ENCODE measurements around the gene WIF1. TPM values are rescaled to one million over a fixed set of nuclear protein-coding genes. Genes with fewer than 3 reads are reported as not detected.

WIF1 gene, protein sequence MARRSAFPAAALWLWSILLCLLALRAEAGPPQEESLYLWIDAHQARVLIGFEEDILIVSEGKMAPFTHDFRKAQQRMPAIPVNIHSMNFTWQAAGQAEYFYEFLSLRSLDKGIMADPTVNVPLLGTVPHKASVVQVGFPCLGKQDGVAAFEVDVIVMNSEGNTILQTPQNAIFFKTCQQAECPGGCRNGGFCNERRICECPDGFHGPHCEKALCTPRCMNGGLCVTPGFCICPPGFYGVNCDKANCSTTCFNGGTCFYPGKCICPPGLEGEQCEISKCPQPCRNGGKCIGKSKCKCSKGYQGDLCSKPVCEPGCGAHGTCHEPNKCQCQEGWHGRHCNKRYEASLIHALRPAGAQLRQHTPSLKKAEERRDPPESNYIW
- total RNA-seq, result not detected
- not detected for total RNA-seq (2013)

DNA sequence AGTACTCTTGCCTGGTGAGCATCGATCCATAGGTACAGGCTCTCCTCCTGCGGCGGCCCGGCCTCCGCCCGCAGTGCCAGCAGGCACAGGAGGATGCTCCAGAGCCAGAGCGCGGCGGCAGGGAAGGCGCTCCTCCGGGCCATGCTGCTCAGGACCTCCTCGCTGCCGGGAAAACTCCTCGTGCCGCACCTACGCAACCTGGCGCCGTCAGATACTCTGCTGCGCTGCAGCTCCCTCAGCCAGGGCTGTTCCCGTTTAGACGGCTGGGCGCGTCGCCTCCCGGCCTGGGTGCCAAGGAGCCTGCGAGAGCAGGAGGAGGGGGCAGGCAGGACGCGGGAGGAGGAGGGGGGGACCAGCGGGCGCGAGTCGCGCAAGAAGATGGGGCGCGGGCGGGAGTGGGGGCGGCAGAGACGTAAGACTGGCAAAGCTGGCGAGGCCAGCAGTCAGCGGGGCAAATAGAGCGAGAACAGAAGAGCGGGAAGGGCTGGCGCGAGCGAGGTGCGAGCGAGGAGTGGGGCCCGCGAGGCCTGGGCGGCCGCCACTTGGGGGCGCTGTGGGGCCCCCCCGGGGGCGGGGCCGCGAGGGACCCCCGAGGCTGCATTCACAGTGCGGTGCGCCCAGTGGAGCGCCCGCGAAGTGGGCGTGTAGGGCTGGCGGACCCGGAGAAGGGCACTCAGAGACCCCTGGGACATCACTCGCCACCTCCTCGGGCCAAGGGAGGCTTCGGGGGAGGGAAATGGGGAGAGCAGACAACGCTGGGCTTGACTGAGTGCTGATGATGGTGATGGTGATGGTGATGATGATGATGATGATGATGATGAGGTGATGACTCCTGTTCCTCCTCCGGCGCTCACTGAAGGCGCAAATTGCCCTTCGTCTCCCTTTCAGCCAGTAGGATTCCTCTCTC is at the start of gene WIF1:
Gene WIF1 (minus strand): TSS at position 257 of the 907 bp plus-strand sequence. CDS start 114 bp downstream, at position 143.
- DNase-seq, result peak in 1 of 2 donors; percentile 23
- TF ChIP-seq, protein P1, sequence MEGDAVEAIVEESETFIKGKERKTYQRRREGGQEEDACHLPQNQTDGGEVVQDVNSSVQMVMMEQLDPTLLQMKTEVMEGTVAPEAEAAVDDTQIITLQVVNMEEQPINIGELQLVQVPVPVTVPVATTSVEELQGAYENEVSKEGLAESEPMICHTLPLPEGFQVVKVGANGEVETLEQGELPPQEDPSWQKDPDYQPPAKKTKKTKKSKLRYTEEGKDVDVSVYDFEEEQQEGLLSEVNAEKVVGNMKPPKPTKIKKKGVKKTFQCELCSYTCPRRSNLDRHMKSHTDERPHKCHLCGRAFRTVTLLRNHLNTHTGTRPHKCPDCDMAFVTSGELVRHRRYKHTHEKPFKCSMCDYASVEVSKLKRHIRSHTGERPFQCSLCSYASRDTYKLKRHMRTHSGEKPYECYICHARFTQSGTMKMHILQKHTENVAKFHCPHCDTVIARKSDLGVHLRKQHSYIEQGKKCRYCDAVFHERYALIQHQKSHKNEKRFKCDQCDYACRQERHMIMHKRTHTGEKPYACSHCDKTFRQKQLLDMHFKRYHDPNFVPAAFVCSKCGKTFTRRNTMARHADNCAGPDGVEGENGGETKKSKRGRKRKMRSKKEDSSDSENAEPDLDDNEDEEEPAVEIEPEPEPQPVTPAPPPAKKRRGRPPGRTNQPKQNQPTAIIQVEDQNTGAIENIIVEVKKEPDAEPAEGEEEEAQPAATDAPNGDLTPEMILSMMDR (IDR thresholded peaks at IDR 0.05), result peak; percentile 32
- Mint-ChIP-seq H3K4me1 (peaks cover 7 to 9% of the 10 kb centered on the region in 2 donors), H3K36me3 (no peaks in the 10 kb centered on the region), H3K9me3 (no peaks in the 10 kb centered on the region), H3K4me3 (peak within 1 kb of the TSS; percentile 62), H3K27ac (no peak within 1 kb of the TSS), H3K27me3 (ENCODE audit: low read depth in 2 of 2) (peaks cover 35 to 40% of the 10 kb centered on the region in 2 donors)
- Histone ChIP-seq H3K9me3 (ENCODE audit: control insufficient read depth, insufficient read depth, low read length) (no peaks in the 10 kb centered on the region), H3K4me1 (ENCODE audit: control insufficient read depth, insufficient read depth, low read length) (peaks cover 8% of the 10 kb centered on the region), H3K27ac (ENCODE audit: low read length) (no peak within 1 kb of the TSS), H3K36me3 (ENCODE audit: control insufficient read depth, insufficient read depth, low read length) (no peaks in the 10 kb centered on the region), H3K27me3 (ENCODE audit: control insufficient read depth, insufficient read depth, low read length) (peaks cover 59% of the 10 kb centered on the region), H3K4me3 (ENCODE audit: low read length) (no peak within 1 kb of the TSS)
- peak; percentile 49 to 57 (median 50) for ATAC-seq
- intact Hi-C loops (cut with micrococcal nuclease), result loop anchor here (5.0 kb wide), 1 partner anchor 111 kb away; no protein-coding TSS in a partner anchor
- 4% methylated on average over 73 of the region's 73 CpGs for WGBS (ENCODE audit: insufficient coverage)

DNA sequence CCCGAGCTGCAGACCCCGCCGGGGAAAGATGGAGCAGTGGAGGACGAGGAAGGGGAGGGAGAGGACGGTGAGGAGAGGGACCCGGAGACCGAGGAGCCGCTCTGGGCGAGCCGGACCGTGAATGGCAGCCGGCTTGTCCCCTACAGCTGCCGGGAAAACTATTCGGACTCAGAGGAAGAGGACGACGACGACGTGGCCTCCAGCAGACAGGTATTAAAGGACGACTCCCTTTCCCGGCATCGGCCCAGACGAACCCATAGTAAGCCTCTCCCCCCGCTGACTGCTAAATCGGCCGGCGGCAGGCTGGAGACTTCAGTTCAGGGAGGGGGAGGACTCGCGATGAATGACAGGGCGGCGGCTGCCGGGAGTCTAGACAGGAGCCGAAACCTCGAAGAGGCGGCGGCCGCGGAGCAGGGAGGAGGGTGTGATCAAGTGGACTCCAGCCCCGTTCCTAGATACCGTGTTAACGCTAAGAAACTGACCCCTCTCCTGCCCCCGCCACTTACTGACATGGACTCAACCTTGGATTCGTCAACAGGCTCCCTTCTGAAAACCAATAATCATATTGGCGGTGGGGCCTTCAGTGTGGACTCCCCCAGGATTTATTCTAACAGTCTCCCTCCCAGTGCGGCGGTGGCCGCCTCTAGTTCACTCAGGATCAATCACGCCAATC is 49.2 kb upstream of the WIF1 start:
- Mint-ChIP-seq H3K36me3 (no peaks in the 10 kb centered on the region), H3K9me3 (no peaks in the 10 kb centered on the region), H3K27me3 (ENCODE audit: low read depth in 2 of 2) (no peaks in the 10 kb centered on the region), H3K4me3 (peak overlapping the region; percentile 99), H3K4me1 (peaks cover 30 to 38% of the 10 kb centered on the region in 2 donors), H3K27ac (peak overlapping the region; percentile 99 to 100)
- TF ChIP-seq, protein P1 (IDR thresholded peaks at IDR 0.05), result no peak
- WGBS (ENCODE audit: insufficient coverage), result under 1% methylated on average over 47 of the region's 47 CpGs
- intact Hi-C loops (cut with micrococcal nuclease), result no loop called here
- Histone ChIP-seq H3K4me3 (ENCODE audit: low read length) (peak overlapping the region; percentile 97), H3K9me3 (ENCODE audit: control insufficient read depth, insufficient read depth, low read length) (no peaks in the 10 kb centered on the region), H3K4me1 (ENCODE audit: control insufficient read depth, insufficient read depth, low read length) (peaks cover 11% of the 10 kb centered on the region), H3K36me3 (ENCODE audit: control insufficient read depth, insufficient read depth, low read length) (peaks cover 6% of the 10 kb centered on the region), H3K27me3 (ENCODE audit: control insufficient read depth, insufficient read depth, low read length) (no peaks in the 10 kb centered on the region), H3K27ac (ENCODE audit: low read length) (peak overlapping the region; percentile 97)
- ATAC-seq, result peak; percentile 39 to 67 (median 46)
- DNase-seq, result peak; percentile 58 to 78

DNA sequence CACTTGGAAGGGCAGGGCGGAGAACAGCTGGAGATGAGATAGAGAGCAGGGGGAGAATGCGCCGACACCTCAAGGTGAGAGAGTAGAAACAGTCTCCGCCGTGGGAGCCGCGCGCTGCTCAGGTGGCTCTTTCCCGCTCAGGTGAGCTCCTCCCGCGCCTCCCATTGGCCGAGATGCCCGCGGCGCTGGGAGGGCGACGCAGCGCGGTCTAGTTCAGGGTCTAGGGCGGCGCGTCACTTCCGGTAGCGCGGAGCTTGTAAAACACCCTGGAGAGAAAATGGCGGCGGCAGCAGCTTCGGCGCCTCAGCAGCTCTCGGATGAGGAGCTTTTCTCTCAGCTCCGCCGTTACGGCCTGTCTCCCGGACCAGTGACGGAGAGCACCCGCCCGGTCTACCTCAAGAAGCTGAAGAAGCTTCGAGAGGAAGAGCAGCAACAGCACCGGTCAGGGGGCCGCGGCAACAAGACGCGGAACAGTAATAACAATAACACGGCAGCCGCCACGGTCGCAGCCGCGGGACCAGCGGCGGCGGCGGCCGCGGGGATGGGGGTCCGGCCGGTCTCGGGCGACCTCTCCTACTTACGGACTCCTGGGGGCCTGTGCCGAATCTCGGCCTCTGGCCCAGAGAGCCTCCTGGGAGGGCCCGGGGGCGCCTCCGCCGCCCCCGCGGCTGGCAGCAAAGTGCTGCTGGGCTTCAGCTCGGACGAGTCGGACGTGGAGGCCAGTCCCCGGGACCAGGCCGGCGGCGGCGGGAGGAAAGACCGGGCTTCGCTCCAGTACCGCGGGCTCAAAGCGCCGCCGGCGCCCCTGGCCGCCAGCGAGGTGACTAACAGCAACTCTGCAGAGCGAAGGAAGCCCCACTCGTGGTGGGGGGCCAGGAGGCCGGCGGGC is 48.5 kb upstream of the WIF1 start, which contains the start of gene LEMD3:
Gene LEMD3 (plus strand): TSS at position 264 of the 889 bp plus-strand sequence. CDS start 14 bp downstream, at position 278.
- H3K27ac Mint-ChIP-seq, result peak within 1 kb of the TSS; percentile 99 to 100
- Histone ChIP-seq H3K27me3 (ENCODE audit: control insufficient read depth, insufficient read depth, low read length) (no peaks in the 10 kb centered on the region), H3K27ac (ENCODE audit: low read length) (peak within 1 kb of the TSS; percentile 97), H3K9me3 (ENCODE audit: control insufficient read depth, insufficient read depth, low read length) (no peaks in the 10 kb centered on the region), H3K4me1 (ENCODE audit: control insufficient read depth, insufficient read depth, low read length) (peaks cover 11% of the 10 kb centered on the region), H3K36me3 (ENCODE audit: control insufficient read depth, insufficient read depth, low read length) (no peaks in the 10 kb centered on the region), H3K4me3 (ENCODE audit: low read length) (peak within 1 kb of the TSS; percentile 97)
- no peaks in the 10 kb centered on the region for H3K36me3 Mint-ChIP-seq
- intact Hi-C loops (cut with micrococcal nuclease), result loop anchor here (5.0 to 10.0 kb wide), 2 partner anchors 63 to 765 kb away; partner anchors contain the start of gene XPOT
- under 1% methylated on average over 91 of the region's 91 CpGs for WGBS (ENCODE audit: insufficient coverage)
- peak; percentile 81 to 93 (median 88) for ATAC-seq
- DNase-seq, result peak; percentile 88 to 98
- peak within 1 kb of the TSS; percentile 99 for H3K4me3 Mint-ChIP-seq
- TF ChIP-seq, protein P1 (IDR thresholded peaks at IDR 0.05), result no peak
- no peaks in the 10 kb centered on the region for H3K9me3 Mint-ChIP-seq
- H3K27me3 Mint-ChIP-seq (ENCODE audit: low read depth in 2 of 2), result no peaks in the 10 kb centered on the region
- H3K4me1 Mint-ChIP-seq, result peaks cover 30 to 38% of the 10 kb centered on the region in 2 donors
